HG03060 (cell line): ENCODE results near the gene HS3ST5.
"Not testable (repeated sequence)": the region's sequence is repeated elsewhere in the genome, so short reads cannot be mapped to it uniquely, and the experiment has no call there.

Experiments
- ATAC-seq: cut with Tn5 transposase; IDR thresholded peaks from one replicate; pipeline ENCODE4 v1.9.1; 2021; ENCODE audit warnings: low read depth, moderate number of reproducible peaks; ENCODE audit not compliant: unreplicated experiment

HS3ST5 gene

DNA sequence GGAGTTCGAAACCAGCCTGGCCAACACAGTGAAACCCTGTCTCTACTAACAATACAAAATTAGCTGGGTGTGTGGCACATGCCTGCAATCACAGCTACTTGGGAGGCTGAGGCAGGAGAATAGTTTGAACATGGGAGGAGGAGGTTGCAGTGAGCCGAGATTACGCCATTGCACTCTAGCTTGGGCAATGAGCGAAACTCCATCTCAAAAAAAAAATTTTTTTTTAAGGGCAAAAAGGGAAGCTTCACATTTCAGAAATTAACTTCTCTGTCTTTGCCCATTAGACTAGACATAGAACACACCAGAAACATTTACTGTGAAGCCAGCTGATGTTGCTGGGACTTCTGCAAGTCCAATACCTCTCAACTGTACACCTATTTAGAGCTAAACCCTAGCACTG is 281.1 kb downstream of the HS3ST5 start:
- ATAC-seq: no peak

GRCh38 chr6:114061116-114061515 is 281.7 kb downstream of the HS3ST5 start:
- no peak for ATAC-seq

GRCh38 chr6:114058435-114058834 is 284.4 kb downstream of the HS3ST5 start:
- ATAC-seq: no peak

DNA sequence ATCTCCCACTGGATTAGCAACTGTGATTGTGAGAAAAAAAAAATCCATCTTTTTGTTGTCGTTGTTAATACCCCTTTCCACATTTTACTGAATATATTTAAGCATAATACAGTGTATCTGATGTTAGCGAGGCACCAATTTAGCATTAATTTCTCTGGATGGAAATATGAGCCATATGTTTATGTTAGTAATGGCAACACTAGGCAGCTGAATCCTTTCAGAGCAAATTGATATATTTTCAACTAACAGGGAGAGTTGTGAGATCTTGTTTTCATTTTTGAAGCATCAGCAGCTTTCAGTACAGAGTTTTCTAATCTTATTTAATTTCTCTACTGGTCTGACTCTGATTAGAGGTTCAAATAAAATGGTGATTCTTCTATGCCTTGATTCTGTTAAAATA is 287.1 kb downstream of the HS3ST5 start:
- ATAC-seq: no peak

DNA sequence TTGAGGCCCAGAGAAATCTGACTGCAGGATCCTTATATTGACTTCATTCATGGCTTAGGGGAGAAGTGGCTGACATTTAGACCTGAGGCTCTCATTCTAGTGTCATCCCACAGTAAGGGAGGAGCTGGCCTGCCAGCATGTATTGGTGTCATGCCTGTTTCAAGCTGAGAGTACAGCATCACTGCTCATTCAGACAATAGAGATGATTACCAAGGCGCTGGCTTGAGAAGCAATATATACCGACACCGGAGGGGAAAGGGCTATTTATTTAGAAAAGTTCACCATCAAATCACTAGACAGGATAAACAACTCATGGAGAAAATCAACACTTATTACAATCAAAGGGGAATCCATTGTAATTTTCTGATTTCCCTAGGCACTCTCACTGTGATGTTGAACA is 287.5 kb downstream of the HS3ST5 start:
- no peak for ATAC-seq

DNA sequence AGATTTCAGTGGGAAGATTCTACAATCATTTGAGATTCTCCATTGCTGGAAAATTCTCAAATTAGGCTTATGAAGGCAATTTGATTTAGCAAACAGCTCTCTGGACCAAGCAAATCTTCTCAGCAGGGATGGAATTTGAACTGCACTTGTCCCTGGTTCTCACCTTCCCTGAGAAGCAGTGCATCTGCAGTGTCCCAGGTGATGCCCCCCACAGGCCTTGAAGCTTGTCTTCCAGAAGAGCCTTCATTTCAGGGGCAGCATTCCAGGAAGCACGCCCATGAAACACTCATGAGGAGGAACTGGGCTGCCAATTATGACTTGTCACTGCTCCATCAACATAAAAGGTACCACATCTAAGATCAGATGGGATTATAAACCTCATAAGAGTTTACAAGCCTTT is 289.0 kb downstream of the HS3ST5 start:
- no peak for ATAC-seq

DNA sequence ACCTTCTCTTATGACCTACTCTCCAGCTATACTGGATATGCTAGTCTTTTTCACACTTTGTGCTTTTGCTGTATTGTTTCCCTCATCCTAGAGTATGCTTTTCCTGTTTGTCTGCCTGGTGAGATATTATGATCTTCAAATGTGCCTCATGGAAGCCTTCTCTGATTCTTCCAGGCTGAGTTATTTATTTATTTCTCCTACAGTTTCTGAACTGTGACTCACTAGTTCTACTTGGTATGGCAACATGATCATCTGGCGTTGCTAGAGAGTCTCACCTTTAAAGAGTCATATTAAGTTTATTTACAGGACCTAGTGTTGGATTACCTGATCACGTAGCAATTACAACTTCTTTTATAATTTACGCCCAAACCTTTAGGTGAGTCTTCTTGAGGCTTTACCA is 290.7 kb downstream of the HS3ST5 start:
- no peak for ATAC-seq

- no peak for ATAC-seq
These were observed 291.8 kb downstream of the HS3ST5 start for GRCh38 chr6:114051031-114051430.

GRCh38 chr6:114049367-114049966 is 293.4 kb downstream of the HS3ST5 start:
- ATAC-seq: no peak

DNA sequence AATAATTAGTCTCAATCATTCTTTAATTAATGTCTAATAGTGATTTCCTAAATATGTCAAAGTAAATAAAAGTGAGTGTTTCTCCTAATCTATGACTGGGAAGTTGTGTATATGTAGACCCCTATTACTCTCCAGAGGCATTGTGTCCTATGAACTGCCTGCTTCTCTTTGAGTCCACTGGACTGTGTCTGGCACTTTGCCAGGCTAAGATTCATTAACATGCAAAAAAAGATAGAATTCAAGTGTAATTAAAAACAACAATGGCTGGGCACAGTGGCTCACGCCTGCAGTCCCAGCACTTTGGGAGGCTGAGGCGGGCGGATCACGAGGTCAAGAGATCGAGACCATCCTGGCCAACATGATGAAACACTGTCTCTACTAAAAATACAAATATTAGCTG is 298.3 kb downstream of the HS3ST5 start:
- ATAC-seq: not testable (repeated sequence)

- ATAC-seq: no peak
These were observed 300.4 kb downstream of the HS3ST5 start for GRCh38 chr6:114042267-114043016.

DNA sequence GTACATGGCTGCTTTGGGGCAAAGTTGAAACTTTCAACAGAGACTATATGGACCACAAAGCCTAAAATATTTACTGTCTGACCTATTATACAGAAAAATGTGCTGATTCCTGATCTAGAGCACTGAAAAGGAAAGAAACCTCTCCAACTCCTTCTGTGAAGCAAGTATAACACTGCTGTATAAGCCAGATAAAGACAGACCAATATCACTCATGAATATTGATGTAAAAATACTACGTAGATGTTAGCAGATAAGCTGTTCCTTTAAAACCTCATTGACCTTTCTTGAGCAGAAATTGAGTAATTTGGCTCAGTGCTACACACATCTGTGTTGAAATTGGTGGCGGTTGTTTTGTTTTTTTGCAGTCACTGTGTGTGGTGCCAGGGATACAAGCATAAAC is 302.0 kb downstream of the HS3ST5 start:
- no peak for ATAC-seq

DNA sequence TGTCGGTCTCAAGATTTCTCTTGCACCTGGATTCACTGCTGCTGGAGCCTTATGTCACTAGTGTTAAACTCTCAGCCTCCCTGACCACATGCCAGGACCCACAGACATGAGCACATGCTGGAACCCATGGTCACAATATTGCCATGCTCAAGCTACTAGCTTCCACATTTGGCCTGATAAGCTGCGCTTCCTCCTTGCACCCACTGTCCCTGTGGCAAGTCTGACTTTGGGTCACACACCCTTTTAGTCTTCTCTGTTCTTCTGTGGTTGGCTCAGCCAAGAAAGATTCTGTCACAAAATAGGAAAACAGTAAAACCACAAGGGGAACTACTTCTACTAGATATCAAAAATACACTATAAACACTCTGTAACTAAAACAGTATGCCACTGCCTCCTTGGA is 303.0 kb downstream of the HS3ST5 start:
- ATAC-seq: no peak

GRCh38 chr6:114033606-114034005 is 309.2 kb downstream of the HS3ST5 start:
- no peak for ATAC-seq

- ATAC-seq: no peak
These were observed 310.1 kb downstream of the HS3ST5 start for GRCh38 chr6:114032721-114033120.

DNA sequence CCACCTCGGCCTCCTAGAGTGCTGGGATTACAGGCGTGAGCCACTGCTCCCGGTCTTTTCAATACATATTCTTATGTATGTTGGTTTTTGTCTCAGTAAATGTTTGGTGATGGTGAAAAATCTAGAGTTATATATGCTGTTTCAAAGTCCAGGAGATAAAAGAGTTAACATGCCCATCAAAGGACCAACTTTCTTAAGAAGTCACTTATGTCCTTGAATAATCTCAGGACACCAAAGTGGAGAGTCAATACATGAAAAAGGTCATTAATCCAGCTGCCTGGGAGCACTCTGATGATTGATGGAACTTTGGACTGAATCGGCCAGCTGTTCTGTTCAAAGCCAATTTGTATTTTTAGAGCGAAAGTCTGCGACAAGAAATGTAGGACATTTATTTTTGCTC is 312.1 kb downstream of the HS3ST5 start:
- ATAC-seq: no peak

DNA sequence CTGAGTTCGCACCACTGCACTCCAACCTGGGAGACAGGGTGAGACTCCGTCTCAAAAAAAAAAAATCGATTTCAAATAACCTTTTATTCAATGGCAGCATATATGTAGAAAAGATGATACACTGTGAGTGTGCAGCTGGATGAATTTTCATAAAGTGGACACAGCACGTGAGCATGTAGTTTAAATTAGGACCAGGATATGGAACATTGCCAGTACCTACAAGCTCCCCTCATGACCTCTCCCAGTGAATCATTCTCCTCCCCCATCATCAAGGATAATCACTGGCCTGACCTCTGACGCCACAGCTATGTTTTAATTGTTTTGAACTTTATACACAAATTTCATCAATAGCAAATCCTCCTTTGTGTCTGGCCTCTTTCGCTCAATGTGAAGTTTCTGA is 318.1 kb downstream of the HS3ST5 start:
- no peak for ATAC-seq

DNA sequence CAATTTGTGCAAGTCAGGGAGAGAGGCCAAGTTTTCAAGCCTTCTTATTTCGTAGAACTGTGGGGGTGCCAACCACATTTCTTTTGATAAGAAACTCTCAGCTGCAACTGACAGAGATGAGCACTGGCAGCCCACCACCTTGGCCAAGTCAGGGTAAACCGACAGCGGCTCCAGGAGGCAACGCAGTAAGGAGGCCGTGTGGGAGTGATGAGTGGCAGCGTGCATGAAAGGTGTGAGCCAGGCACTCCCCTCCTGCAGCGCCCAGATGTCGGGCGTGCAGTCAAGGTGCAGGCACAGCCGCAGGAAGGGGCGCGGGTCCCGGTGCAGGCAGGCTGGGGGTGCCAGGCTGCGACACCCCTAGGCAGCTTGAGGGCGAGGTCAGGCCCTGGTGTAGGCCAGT is 322.6 kb downstream of the HS3ST5 start:
- ATAC-seq: no peak

DNA sequence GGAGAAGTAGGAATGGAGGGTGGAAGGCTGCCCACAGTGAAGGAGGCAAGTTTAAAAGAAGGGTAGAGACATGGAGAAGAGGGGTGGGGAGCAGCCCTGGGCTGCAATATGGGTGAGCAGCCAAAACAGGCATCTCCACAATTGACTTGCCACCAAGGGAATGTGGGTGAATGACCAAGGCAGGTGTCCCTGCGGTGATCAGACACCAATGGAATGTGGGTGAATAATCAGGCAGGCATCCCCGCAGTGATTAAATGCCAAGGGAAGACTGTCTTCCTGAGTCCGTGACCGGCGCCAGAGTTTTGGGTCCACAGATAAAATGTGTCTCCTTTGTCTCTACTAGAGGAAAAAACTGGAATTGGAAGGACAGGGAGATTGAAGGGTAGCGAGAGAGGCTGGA is 325.7 kb downstream of the HS3ST5 start:
- ATAC-seq: not testable (repeated sequence)

DNA sequence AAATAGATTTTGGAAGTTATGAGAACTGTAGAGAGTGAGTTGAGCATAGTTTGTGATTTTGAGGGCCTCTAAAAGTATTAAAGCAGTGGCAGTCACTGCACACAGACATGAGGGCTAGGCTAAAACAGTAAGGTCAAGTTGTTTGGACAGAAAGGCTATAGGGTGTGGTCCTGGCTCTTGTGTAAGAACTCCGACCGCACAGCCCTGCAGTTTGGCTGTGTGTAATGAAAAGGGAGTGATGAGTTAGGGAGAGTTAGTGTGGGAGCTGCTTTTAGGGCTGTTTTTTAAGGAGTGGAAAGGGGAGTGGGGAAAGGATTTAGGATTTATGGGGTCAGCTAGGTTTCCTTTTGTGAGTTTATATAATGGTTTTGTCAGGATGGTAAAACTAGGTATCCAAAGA is 328.7 kb downstream of the HS3ST5 start:
- ATAC-seq: not testable (repeated sequence)

DNA sequence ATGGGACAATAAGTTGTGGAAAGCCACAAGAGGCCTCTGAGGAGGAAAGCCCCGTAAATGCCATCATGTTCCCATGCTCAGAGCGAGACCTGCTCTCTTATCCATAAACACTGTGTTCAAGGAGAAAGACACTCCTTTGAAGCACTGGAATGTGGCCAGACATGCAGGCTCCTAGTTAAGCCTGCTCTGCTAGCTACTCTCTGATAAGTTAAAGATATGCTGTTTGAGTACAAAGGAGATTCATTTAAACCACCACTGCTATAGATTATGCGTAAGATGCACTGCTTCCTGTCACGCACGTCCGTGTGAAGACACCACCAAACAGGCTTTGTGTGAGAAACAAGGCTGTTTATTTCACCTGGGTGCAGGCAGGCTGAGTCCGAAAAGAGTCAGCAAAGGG is 331.3 kb downstream of the HS3ST5 start:
- not testable (repeated sequence) for ATAC-seq

GRCh38 chr6:114010540-114010939 is 332.3 kb downstream of the HS3ST5 start:
- ATAC-seq: no peak
